Activated CD4-positive, alpha-beta T cell treated with anti-CD3 and anti-CD28 coated beads for 4 hours (primary cell): ENCODE results near the gene PPP1CA.
"Not testable (repeated sequence)": the region's sequence is repeated elsewhere in the genome, so short reads cannot be mapped to it uniquely, and the experiment has no call there.

Experiments used
- DNase-seq, 2 donors: peaks; one replicate each; pipeline ENCODE4 v3.0.0-alpha.2; 2020

Gene PPP1CA

GRCh38 chr11:67416416-67417335 is 15.0 kb upstream of the PPP1CA start:
- peak; percentile 74 to 80 for DNase-seq

GRCh38 chr11:67415501-67416304 is 14.0 kb upstream of the PPP1CA start, which contains the start of gene CARNS1:
CARNS1 (plus strand) TSS chr11:67415678; CDS start chr11:67416200, 522 bp downstream.
- DNase-seq, result no peak

GRCh38 chr11:67413266-67413849 is 11.7 kb upstream of the PPP1CA start:
- DNase-seq, result no peak

- no peak for DNase-seq
Measured at GRCh38 chr11:67412495-67413179, 11.0 kb upstream of the PPP1CA start.

GRCh38 chr11:67411785-67412152 is 10.1 kb upstream of the PPP1CA start:
- no peak for DNase-seq

GRCh38 chr11:67410984-67411784 is 9.5 kb upstream of the PPP1CA start:
- DNase-seq, result no peak

GRCh38 chr11:67410369-67410831 is 8.7 kb upstream of the PPP1CA start:
- DNase-seq, result no peak

- no peak for DNase-seq
Measured at GRCh38 chr11:67409781-67410368, 8.2 kb upstream of the PPP1CA start.

- peak in 1 of 2 donors; percentile 56 for DNase-seq
Measured at GRCh38 chr11:67409261-67409666, 7.6 kb upstream of the PPP1CA start.

GRCh38 chr11:67408437-67409200 is 7.0 kb upstream of the PPP1CA start:
- DNase-seq, result no peak

- DNase-seq, result no peak
Measured at GRCh38 chr11:67407688-67408163, 6.1 kb upstream of the PPP1CA start.

- DNase-seq, result no peak
Measured at GRCh38 chr11:67406969-67407687, 5.5 kb upstream of the PPP1CA start.

GRCh38 chr11:67406420-67406968 is 4.8 kb upstream of the PPP1CA start:
- DNase-seq, result no peak

GRCh38 chr11:67405688-67406339 is 4.2 kb upstream of the PPP1CA start:
- DNase-seq, result no peak

- peak in 1 of 2 donors; percentile 32 for DNase-seq
Measured at GRCh38 chr11:67405196-67405567, 3.5 kb upstream of the PPP1CA start.

- peak; percentile 54 to 65 for DNase-seq
Measured at GRCh38 chr11:67404515-67405195, 3.0 kb upstream of the PPP1CA start.

- DNase-seq, result not testable (repeated sequence)
Measured at GRCh38 chr11:67403085-67403484, 1.4 kb upstream of the PPP1CA start.

GRCh38 chr11:67402192-67402839 is 658 bp upstream of the PPP1CA start:
- DNase-seq, result not testable (repeated sequence)
